OCI-LY1 (cell line): ENCODE results near the gene BASP1.
"Not testable (repeated sequence)": the region's sequence is repeated elsewhere in the genome, so short reads cannot be mapped to it uniquely, and the experiment has no call there.

ENCODE experiments used
- H2AFZ ChIP-seq: fragments of 200-600 bp; sonication (generic), shearing (Covaris generic); 2 replicates; pipeline ENCODE4 v1.6.0; 2014; ENCODE audit warnings: antibody characterized with exemption, mild to moderate bottlenecking, low read length
- H3F3A ChIP-seq: fragments of 200-600 bp; sonication (generic), shearing (Covaris generic); 2 replicates; pipeline ENCODE4 v1.6.0; 2014; ENCODE audit warnings: mild to moderate bottlenecking, antibody characterized with exemption, low read length, moderate library complexity; ENCODE audit not compliant: insufficient read depth
- H3K27ac ChIP-seq: fragments of 200-600 bp; sonication (generic); 2 replicates; pipeline ENCODE4 v1.5.1; 2014; ENCODE audit warnings: low read length, mixed run types, mild to moderate bottlenecking, low read depth; ENCODE audit not compliant: poor library complexity, severe bottlenecking
- H3K27me3 ChIP-seq: fragments of 200-600 bp; sonication (generic); 2 replicates; pipeline ENCODE4 v1.6.0; 2014; ENCODE audit warnings: antibody characterized with exemption, mild to moderate bottlenecking, low read length, moderate library complexity; ENCODE audit not compliant: insufficient read depth
- H3K36me3 ChIP-seq: fragments of 200-600 bp; sonication (generic); 2 replicates; pipeline ENCODE4 v1.6.1; 2014; ENCODE audit warnings: mild to moderate bottlenecking, antibody characterized with exemption, low read length, moderate library complexity, mixed read lengths; ENCODE audit not compliant: insufficient read depth
- H3K4me1 ChIP-seq: fragments of 200-600 bp; sonication (generic); 2 replicates; pipeline ENCODE4 v1.5.1; 2014; ENCODE audit warnings: mild to moderate bottlenecking, low read length, moderate library complexity; ENCODE audit not compliant: insufficient read depth, severe bottlenecking
- H3K4me2 ChIP-seq: fragments of 200-600 bp; sonication (generic), shearing (Covaris generic); 2 replicates; pipeline ENCODE4 v1.6.1; 2014; ENCODE audit warnings: low read length
- H3K4me3 ChIP-seq: fragments of 200-600 bp; sonication (generic); 2 replicates; pipeline ENCODE4 v1.5.1; 2014; ENCODE audit warnings: low read length, low read depth, mild to moderate bottlenecking, mixed read lengths; ENCODE audit not compliant: poor library complexity, severe bottlenecking
- H3K79me2 ChIP-seq: fragments of 200-600 bp; shearing (Covaris generic); 2 replicates; pipeline ENCODE4 v1.6.1; 2016; ENCODE audit warnings: mixed run types, low read length, mixed read lengths; ENCODE audit not compliant: insufficient read depth
- H3K9ac ChIP-seq: fragments of 200-600 bp; sonication (generic), shearing (Covaris generic); 2 replicates; pipeline ENCODE4 v1.6.1; 2014; ENCODE audit warnings: mild to moderate bottlenecking, low read length, mixed read lengths
- H3K9me2 ChIP-seq: fragments of 200-600 bp; sonication (generic), shearing (Covaris generic); 2 replicates; pipeline ENCODE4 v1.6.1; 2014; ENCODE audit warnings: low read depth, mild to moderate bottlenecking, low read length, mixed read lengths
- H3K9me3 ChIP-seq: fragments of 200-600 bp; shearing (Covaris generic); 2 replicates; pipeline ENCODE4 v1.6.1; 2014; ENCODE audit warnings: low read length, mixed read lengths
- H4K20me1 ChIP-seq: fragments of 200-600 bp; sonication (generic), shearing (Covaris generic); 2 replicates; pipeline ENCODE4 v1.6.0; 2016; ENCODE audit warnings: mild to moderate bottlenecking, low read length; ENCODE audit not compliant: insufficient read depth
- CTCF ChIP-seq: fragments of 200-600 bp; sonication (generic), shearing (Covaris generic); IDR thresholded peaks from 2 replicates; pipeline ENCODE4 v1.5.1; 2017; ENCODE audit warnings: mild to moderate bottlenecking, antibody characterized with exemption, low read length, moderate library complexity, mixed read lengths
- EZH2 ChIP-seq: fragments of 200-600 bp; sonication (generic), shearing (Covaris generic); IDR thresholded peaks from 2 replicates; pipeline ENCODE4 v1.8.0; 2017; ENCODE audit warnings: borderline replicate concordance, mixed run types, mild to moderate bottlenecking, antibody characterized with exemption, low read length, moderate library complexity, mixed read lengths

BASP1 gene

GRCh38 chr5:17256839-17257238 is 39.4 kb downstream of the BASP1 start:
- Histone ChIP-seq H2AFZ (no peak overlapping the region), H3K79me2 (peaks cover 97% of the 10 kb centered on the region), H3K4me1 (peaks cover 74% of the 10 kb centered on the region), H3K9ac (no peak overlapping the region), H3K9me3 (peaks cover 16% of the 10 kb centered on the region), H3K27ac (no peak overlapping the region), H4K20me1 (no peaks in the 10 kb centered on the region), H3K4me2 (no peak overlapping the region), H3K9me2 (no peaks in the 10 kb centered on the region), H3K27me3 (no peaks in the 10 kb centered on the region), H3K36me3 (peaks cover 84% of the 10 kb centered on the region), H3K4me3 (no peak overlapping the region), H3F3A (no peaks in the 10 kb centered on the region)
- TF ChIP-seq EZH2, result no peak
- TF ChIP-seq CTCF, result no peak

GRCh38 chr5:17257705-17258273 is 40.4 kb downstream of the BASP1 start:
- Histone ChIP-seq H3K27me3 (no peaks in the 10 kb centered on the region), H3K9ac (no peak overlapping the region), H3K9me3 (peaks cover 16% of the 10 kb centered on the region), H4K20me1 (no peaks in the 10 kb centered on the region), H3K4me2 (no peak overlapping the region), H3K4me3 (no peak overlapping the region), H3K27ac (no peak overlapping the region), H3K36me3 (peaks cover 81% of the 10 kb centered on the region), H3K79me2 (peaks cover 96% of the 10 kb centered on the region), H3K4me1 (peaks cover 74% of the 10 kb centered on the region), H2AFZ (no peak overlapping the region), H3K9me2 (no peaks in the 10 kb centered on the region), H3F3A (no peaks in the 10 kb centered on the region)
- no peak for TF ChIP-seq EZH2
- TF ChIP-seq CTCF, result no peak

- Histone ChIP-seq H3K9me3 (peaks cover 16% of the 10 kb centered on the region), H3K4me3 (no peak overlapping the region), H3K4me2 (no peak overlapping the region), H3K27ac (no peak overlapping the region), H4K20me1 (no peaks in the 10 kb centered on the region), H3K27me3 (no peaks in the 10 kb centered on the region), H3K4me1 (peaks cover 72% of the 10 kb centered on the region), H3F3A (no peaks in the 10 kb centered on the region), H2AFZ (no peak overlapping the region), H3K79me2 (peaks cover 93% of the 10 kb centered on the region), H3K9me2 (no peaks in the 10 kb centered on the region), H3K36me3 (peaks cover 80% of the 10 kb centered on the region), H3K9ac (no peak overlapping the region)
- no peak for TF ChIP-seq EZH2
- no peak for TF ChIP-seq CTCF
Observed at GRCh38 chr5:17258431-17258830, 41.0 kb downstream of the BASP1 start.

GRCh38 chr5:17259012-17259411 is 41.6 kb downstream of the BASP1 start:
- H3K9me2 ChIP-seq, H3K4me3 ChIP-seq, H3K4me2 ChIP-seq, H3F3A ChIP-seq, H2AFZ ChIP-seq, H3K27me3 ChIP-seq, H3K9ac ChIP-seq, H4K20me1 ChIP-seq: not testable (repeated sequence)
- H3K4me1 ChIP-seq, result peaks cover 72% of the 10 kb centered on the region
- H3K36me3 ChIP-seq, result peaks cover 79% of the 10 kb centered on the region
- H3K27ac ChIP-seq, result peak overlapping the region; percentile 58
- peaks cover 93% of the 10 kb centered on the region for H3K79me2 ChIP-seq
- peaks cover 16% of the 10 kb centered on the region for H3K9me3 ChIP-seq
